ENCODE measurements around the gene GALNT17.

Gene GALNT17

GRCh38 chr7:71754828-71755227, 622.9 kb downstream of the GALNT17 start:
- FAIRE-seq = no peak
- no peak for DNase-seq (ENCODE audit: insufficient read length, low spot score)

DNA sequence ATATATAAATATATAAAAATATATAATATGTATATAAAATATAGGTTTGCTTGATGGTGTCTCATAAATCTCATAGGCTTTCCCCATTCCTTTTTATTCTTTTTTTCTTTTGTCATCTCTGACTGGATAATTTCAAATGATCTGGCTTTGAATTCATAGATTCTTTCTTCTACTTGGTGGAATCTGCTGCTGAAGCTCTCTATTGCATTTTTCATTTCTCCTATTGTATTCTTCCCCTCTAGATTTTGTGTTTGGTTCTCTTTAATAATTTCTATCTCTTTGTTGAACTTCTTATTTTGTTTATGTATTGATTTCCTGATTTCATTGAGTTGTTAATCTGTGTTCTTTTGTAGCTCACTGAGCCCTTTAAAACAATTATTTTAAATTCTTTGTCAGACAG, 629.4 kb downstream of the GALNT17 start:
- DNase-seq (ENCODE audit: insufficient read length, low spot score) (no peak), FAIRE-seq (no peak)

Measured in GM19239 (cell line).